Naive thymus-derived CD4-positive, alpha-beta T cell (primary cell): ENCODE results near the gene BCKDHA. TPM values are rescaled to one million over a fixed set of nuclear protein-coding genes. Genes with fewer than 3 reads are reported as not detected.
"Not testable (repeated sequence)": the region's sequence is repeated elsewhere in the genome, so short reads cannot be mapped to it uniquely, and the experiment has no call there.

ENCODE experiments used
- ATAC-seq: fragments of 150-1000 bp; cut with Tn5 transposase; 2 replicates; pipeline ENCODE4 v1.10.0; 2021; ENCODE audit warnings: mild to moderate bottlenecking, moderate library complexity
- CTCF ChIA-PET: fragments of 350-600 bp; sonication (Branson Sonifier 250); formaldehyde crosslinking; loops from one replicate; lab custom pipeline; 2021; ENCODE audit warnings: antibody characterized with exemption; lab: Charles Lee
- POLR2A ChIA-PET: fragments of 350-600 bp; sonication (Branson Sonifier 250); formaldehyde crosslinking; loops from one replicate; lab custom pipeline; 2021; ENCODE audit warnings: antibody characterized with exemption, inconsistent platforms; lab: Charles Lee
- DNase-seq, 9 donors: peaks; one replicate each; pipeline versions ENCODE4 v3.0.0 to v3.0.0-alpha.2; 2020 to 2022; ENCODE audit warnings: mixed read lengths in 1 of 9
- H3K27ac ChIP-seq: one replicate; pipeline ENCODE4 v1.7.0; 2013; ENCODE audit warnings: mild to moderate bottlenecking, low read depth, low read length, moderate library complexity
- H3K27me3 ChIP-seq, 2 donors: one replicate each; pipeline ENCODE4 v1.7.0; 2013; ENCODE audit warnings: low read length in 2 of 2, mild to moderate bottlenecking in 2 of 2, moderate library complexity in 2 of 2; ENCODE audit not compliant: control insufficient read depth in 2 of 2, insufficient read depth in 2 of 2
- H3K36me3 ChIP-seq, 3 experiments: 1 replicate in 2 of 3; 2 replicates in 1 of 3; pipeline ENCODE4 v1.7.0; 2013; ENCODE audit warnings: low read length in 3 of 3, mild to moderate bottlenecking in 3 of 3, moderate library complexity in 1 of 3; ENCODE audit not compliant: insufficient read depth in 3 of 3, control insufficient read depth in 2 of 3
- H3K4me1 ChIP-seq, 2 donors: one replicate each; pipeline ENCODE4 v1.7.0; 2013; ENCODE audit warnings: low read length in 2 of 2, mild to moderate bottlenecking in 2 of 2, moderate library complexity in 1 of 2; ENCODE audit not compliant: control insufficient read depth in 2 of 2, insufficient read depth in 2 of 2
- H3K4me3 ChIP-seq: 2 replicates; pipeline ENCODE4 v1.7.0; 2013; ENCODE audit warnings: mild to moderate bottlenecking, low read length
- H3K9me3 ChIP-seq, 3 experiments: 1 replicate in 2 of 3; 2 replicates in 1 of 3; pipeline ENCODE4 v1.7.0; 2013; ENCODE audit warnings: low read length in 3 of 3; ENCODE audit not compliant: control insufficient read depth in 2 of 3
- H3K27ac Mint-ChIP-seq, 9 donors: one replicate each; pipeline ENCODE4 v1.8.0; 2020 to 2022; ENCODE audit warnings: mixed read lengths in 9 of 9, mild to moderate bottlenecking in 8 of 9, moderate library complexity in 5 of 9, inconsistent platforms in 2 of 9
- H3K27me3 Mint-ChIP-seq, 5 donors: one replicate each; pipeline ENCODE4 v1.8.0; 2021 to 2022; ENCODE audit warnings: mixed read lengths in 5 of 5, mild to moderate bottlenecking in 1 of 5
- H3K36me3 Mint-ChIP-seq, 5 donors: one replicate each; pipeline ENCODE4 v1.8.0; 2020 to 2022; ENCODE audit warnings: mixed read lengths in 5 of 5, mild to moderate bottlenecking in 3 of 5, inconsistent platforms in 1 of 5
- H3K4me1 Mint-ChIP-seq, 7 donors: one replicate each; pipeline ENCODE4 v1.8.0; 2020 to 2022; ENCODE audit warnings: mixed read lengths in 7 of 7, mild to moderate bottlenecking in 3 of 7, inconsistent platforms in 1 of 7
- H3K4me3 Mint-ChIP-seq, 10 donors: one replicate each; pipeline ENCODE4 v1.8.0; 2020 to 2022; ENCODE audit warnings: mild to moderate bottlenecking in 10 of 10, mixed read lengths in 10 of 10, moderate library complexity in 6 of 10, inconsistent platforms in 2 of 10
- H3K9me3 Mint-ChIP-seq, 11 donors: one replicate each; pipeline ENCODE4 v1.8.0; 2020 to 2022; ENCODE audit warnings: mixed read lengths in 11 of 11, mild to moderate bottlenecking in 4 of 11, inconsistent platforms in 1 of 11, moderate library complexity in 1 of 11
- intact Hi-C, 2 donors: fragments of 100-400 bp; cut with micrococcal nuclease; formaldehyde crosslinking; loops; one replicate each; pipeline ENCODE4 v1.15.1; 2023
- polyA plus RNA-seq, 2 donors: library from polyadenylated mRNA; unstranded; fragments of 300-500 nt; fragmentation: Illumina TruSeq; gene quantifications; one replicate each; pipeline ENCODE4 v1.2.3, GENCODE V29; 2021
- total RNA-seq, 6 experiments: library from RNA in 5 of 6; stranded (reverse) in 5 of 6; gene quantifications; 1 replicate in 5 of 6; 2 replicates in 1 of 6; pipeline ENCODE4 v1.2.3 and lab custom pipeline; 2021 to 2026

Gene BCKDHA
- total and polyA plus RNA-seq, 7 experiments from 2014 or later, result 19.4 to 55.9 (median 21.4) TPM

DNA sequence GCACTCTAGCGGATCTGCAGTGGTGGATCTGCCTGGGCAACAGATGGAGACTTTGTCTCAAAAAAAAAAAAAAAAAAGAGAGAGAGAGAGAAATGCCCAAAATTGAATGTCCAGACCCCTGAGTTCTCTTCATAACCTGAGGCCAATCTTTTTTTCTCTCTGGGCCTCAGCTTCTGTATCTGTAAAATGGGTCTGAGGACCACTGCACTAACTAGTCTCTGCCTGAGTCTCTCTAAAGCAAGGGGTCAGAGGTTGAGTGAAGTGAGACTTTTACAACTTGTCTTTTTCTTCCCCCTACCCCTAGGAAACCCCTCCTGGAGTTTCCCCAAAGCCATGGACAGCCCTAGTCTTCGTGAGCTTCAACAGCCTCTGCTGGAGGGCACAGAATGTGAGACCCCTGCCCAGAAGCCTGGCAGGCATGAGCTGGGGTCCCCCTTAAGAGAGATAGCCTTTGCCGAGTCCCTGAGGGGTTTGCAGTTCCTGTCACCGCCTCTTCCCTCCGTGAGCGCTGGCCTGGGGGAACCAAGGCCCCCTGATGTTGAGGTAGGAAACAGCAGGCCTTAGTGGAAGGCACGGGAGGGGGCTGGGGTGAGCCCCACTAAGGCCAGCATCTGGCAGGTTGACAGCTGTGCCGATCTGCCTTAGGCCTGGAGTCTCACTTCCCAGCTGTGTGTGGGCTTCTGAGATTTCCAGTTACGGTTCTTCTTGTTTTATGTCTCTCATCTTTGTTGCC is 19.5 kb upstream of the BCKDHA start:
- H3K9me3 Mint-ChIP-seq, result no peaks in the 10 kb centered on the region

DNA sequence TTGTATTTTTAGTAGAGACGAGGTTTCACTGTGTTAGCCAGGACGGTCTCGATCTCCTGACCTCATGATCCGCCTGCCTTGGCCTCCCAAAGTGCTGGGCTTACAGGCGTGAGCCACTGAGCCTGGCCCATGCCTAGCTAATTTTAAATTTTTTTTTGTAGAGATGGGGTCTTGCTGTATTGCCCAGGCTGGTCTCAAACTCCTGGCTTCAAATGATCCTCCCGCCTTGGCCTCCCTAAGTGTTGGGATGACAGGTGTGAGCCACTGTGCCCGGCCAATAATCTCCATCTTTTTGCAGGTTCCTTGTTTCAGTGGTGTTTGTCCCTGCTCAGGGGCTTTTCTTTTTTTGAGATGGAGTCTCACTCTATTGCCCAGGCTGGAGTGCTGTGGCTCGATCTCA is 16.1 kb upstream of the BCKDHA start:
- peaks cover 0 to 24% (median 0%) of the 10 kb centered on the region in 3 experiments for H3K36me3 ChIP-seq
- H3K9me3 Mint-ChIP-seq, ATAC-seq, intact Hi-C loops, H3K27me3 ChIP-seq, DNase-seq, H3K9me3 ChIP-seq, H3K27ac ChIP-seq, H3K4me3 Mint-ChIP-seq, H3K4me1 ChIP-seq, H3K4me3 ChIP-seq, H3K27me3 Mint-ChIP-seq: not testable (repeated sequence)
- Mint-ChIP-seq H3K4me1 (peaks cover 6 to 23% (median 17%) of the 10 kb centered on the region in 7 donors), H3K27ac (peak overlapping the region in 1 of 9 donors; percentile 78), H3K36me3 (peaks cover 0 to 14% (median 6%) of the 10 kb centered on the region in 5 donors)
- ChIA-PET POLR2A (interaction anchor here (0.6 to 0.7 kb wide), 2 partner anchors 9 to 45 kb away, joined by 3 to 6 read pairs; no protein-coding TSS in a partner anchor), CTCF (interaction anchor here (0.6 kb wide), 1 partner anchor 21 kb away, joined by 3 read pairs; no protein-coding TSS in a partner anchor)

More for the DNA sequence above, 19.5 kb upstream of the BCKDHA start:
- no peak overlapping the region for H3K4me3 ChIP-seq
- Mint-ChIP-seq H3K4me1 (peaks cover 10 to 24% (median 22%) of the 10 kb centered on the region in 7 donors), H3K27me3 (no peaks in the 10 kb centered on the region), H3K4me3 (peak overlapping the region in 3 of 10 donors; percentile 27 to 92 (median 84)), H3K36me3 (peaks cover 0 to 6% (median 3%) of the 10 kb centered on the region in 5 donors), H3K27ac (peak overlapping the region in 6 of 9 donors; percentile 24 to 96 (median 82))
- H3K27me3 ChIP-seq, result no peaks in the 10 kb centered on the region
- DNase-seq (no peak), ATAC-seq (peak; percentile 64)
- intact Hi-C loops, result no loop called here
- peaks cover 0 to 4% of the 10 kb centered on the region in 2 donors for H3K4me1 ChIP-seq
- H3K9me3 ChIP-seq, result no peaks in the 10 kb centered on the region
- ChIA-PET POLR2A (interaction anchor here (0.9 kb wide), 1 partner anchor 14 kb away, joined by 4 read pairs; the partner anchor contains the start of gene B9D2), CTCF (interaction anchor here (0.7 kb wide), 1 partner anchor 49 kb away, joined by 3 read pairs; the partner anchor contains the start of gene B3GNT8)
- H3K27ac ChIP-seq, result peak overlapping the region; percentile 18
- H3K36me3 ChIP-seq, result peaks cover 0 to 5% (median 0%) of the 10 kb centered on the region in 3 experiments

DNA sequence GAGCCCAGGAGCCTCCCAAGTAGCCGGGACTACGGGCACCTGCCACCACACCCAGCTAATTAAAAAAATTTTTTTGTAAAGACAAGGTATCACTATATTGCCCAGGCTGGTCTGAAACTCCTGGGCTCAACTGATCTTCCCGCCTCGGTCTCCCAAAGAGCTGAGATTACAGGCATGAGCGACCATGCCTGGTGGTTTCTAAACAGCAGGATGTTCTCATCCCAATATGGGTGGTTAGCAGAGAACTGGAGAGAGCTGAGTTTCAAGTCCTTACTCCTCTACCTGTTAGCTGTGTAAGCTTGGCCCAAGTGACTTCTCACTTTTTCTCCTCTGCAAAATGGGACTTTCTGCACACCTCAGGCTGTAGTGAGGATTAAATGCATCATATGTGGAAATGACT is 13.3 kb upstream of the BCKDHA start:
- peak overlapping the region; percentile 29 for H3K27ac ChIP-seq
- CTCF ChIA-PET, result no interaction called here
- no peaks in the 10 kb centered on the region for H3K27me3 Mint-ChIP-seq
- intact Hi-C loops, result no loop called here
- no peaks in the 10 kb centered on the region for H3K27me3 ChIP-seq
- H3K4me1 ChIP-seq, result no peaks in the 10 kb centered on the region
- no peaks in the 10 kb centered on the region for H3K9me3 ChIP-seq
- no peak overlapping the region for H3K4me3 Mint-ChIP-seq
- DNase-seq, result no peak
- ATAC-seq, result no peak
- H3K36me3 Mint-ChIP-seq, result peaks cover 0 to 17% (median 4%) of the 10 kb centered on the region in 5 donors
- POLR2A ChIA-PET, result no interaction called here
- H3K4me3 ChIP-seq, result no peak overlapping the region
- H3K36me3 ChIP-seq, result peaks cover 0 to 52% (median 0%) of the 10 kb centered on the region in 3 experiments
- H3K4me1 Mint-ChIP-seq, result peaks cover 0 to 6% (median 0%) of the 10 kb centered on the region in 7 donors
- no peaks in the 10 kb centered on the region for H3K9me3 Mint-ChIP-seq
- H3K27ac Mint-ChIP-seq, result no peak overlapping the region

DNA sequence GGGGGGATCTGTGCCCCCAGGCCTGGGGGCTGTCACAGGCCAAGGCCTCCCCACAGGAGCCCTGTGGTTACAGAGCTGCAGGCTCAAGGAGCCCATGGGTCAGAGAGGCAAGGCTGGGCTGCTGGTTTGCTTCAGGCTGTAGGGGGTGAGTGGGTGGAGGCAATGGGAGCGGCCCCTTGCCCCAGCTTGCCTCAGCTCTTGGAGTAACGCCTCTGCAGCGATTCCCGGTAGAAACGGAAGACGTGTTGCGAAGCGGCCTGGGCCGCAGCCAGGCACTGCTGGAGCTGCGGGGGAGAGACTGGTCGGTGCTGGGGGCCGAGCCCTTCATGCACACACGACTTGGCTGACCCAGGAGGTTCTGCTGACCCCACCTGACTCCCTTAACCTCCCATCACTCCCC is 11.2 kb upstream of the BCKDHA start:
- Mint-ChIP-seq H3K4me3 (no peak overlapping the region), H3K9me3 (no peaks in the 10 kb centered on the region), H3K27me3 (no peaks in the 10 kb centered on the region), H3K4me1 (peaks cover 0 to 6% (median 0%) of the 10 kb centered on the region in 7 donors), H3K27ac (peak overlapping the region in 1 of 9 donors; percentile 67), H3K36me3 (peaks cover 3 to 32% (median 7%) of the 10 kb centered on the region in 5 donors)
- intact Hi-C loops, result no loop called here
- DNase-seq (no peak), ATAC-seq (no peak)
- Histone ChIP-seq H3K9me3 (no peaks in the 10 kb centered on the region), H3K4me3 (no peak overlapping the region), H3K4me1 (no peaks in the 10 kb centered on the region), H3K27me3 (no peaks in the 10 kb centered on the region), H3K27ac (no peak overlapping the region), H3K36me3 (peaks cover 0 to 71% (median 5%) of the 10 kb centered on the region in 3 experiments)
- ChIA-PET CTCF (interaction anchor here (0.6 kb wide), 1 partner anchor 76 kb away, joined by 3 read pairs; no protein-coding TSS in a partner anchor), POLR2A (no interaction called here)

DNA sequence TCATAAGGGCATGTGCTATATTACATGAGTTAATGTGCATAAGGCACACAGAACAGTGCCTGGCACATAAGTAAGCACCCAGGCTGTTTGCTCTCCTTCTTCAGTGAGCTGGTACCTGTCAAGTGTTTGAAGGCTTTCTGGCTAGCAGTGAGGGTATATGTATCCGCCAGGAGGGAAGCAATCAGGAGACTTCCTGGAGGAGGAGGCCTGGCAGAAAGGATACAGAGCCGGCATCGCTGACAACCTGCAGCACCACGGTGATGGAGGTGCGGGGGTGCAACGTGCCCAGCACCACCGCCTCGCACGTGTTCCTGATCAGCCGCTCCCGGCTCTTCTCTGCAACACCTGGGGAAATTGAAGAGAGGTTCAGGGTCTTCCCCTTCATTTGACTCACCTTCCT is 6.0 kb upstream of the BCKDHA start:
- intact Hi-C loops, result loop anchor here in 1 of 2 donors (10.0 kb wide), 1 partner anchor 947 kb away; the partner anchor contains the start of gene SERTAD3
- POLR2A ChIA-PET, result interaction anchor here (0.6 kb wide), 1 partner anchor 953 kb away, joined by 6 read pairs; no protein-coding TSS in a partner anchor
- Histone ChIP-seq H3K27ac (no peak overlapping the region), H3K4me3 (no peak overlapping the region), H3K36me3 (peaks cover 0 to 67% (median 8%) of the 10 kb centered on the region in 3 experiments), H3K9me3 (no peaks in the 10 kb centered on the region), H3K4me1 (peaks cover 8 to 11% of the 10 kb centered on the region in 2 donors), H3K27me3 (no peaks in the 10 kb centered on the region)
- CTCF ChIA-PET, result no interaction called here
- ATAC-seq (no peak), DNase-seq (no peak)
- H3K27me3 Mint-ChIP-seq, result no peaks in the 10 kb centered on the region
- H3K9me3 Mint-ChIP-seq, result no peaks in the 10 kb centered on the region
- H3K4me3 Mint-ChIP-seq, result no peak overlapping the region
- H3K4me1 Mint-ChIP-seq, result peaks cover 12 to 18% (median 16%) of the 10 kb centered on the region in 7 donors
- no peak overlapping the region for H3K27ac Mint-ChIP-seq
- peaks cover 4 to 31% (median 7%) of the 10 kb centered on the region in 5 donors for H3K36me3 Mint-ChIP-seq

DNA sequence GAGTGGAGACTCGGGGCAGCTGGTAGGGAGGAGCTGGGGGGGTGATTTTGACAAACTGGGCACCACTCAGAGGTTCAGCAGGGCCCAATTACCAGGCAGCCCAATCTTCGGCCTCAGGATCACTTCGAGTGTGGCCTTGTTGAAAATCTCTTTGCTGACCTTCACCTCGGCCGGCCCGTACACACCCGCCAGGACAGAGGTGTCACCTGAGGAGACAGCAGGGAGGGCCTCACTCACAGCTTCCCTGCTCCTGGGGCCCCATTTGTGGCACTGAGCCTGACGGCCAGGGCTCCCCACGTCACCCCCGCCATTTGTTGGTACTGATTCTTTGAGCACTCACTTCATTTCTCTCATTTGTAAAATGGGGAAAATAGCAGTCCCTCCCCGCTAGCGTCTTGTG is 4.8 kb upstream of the BCKDHA start:
- DNase-seq (no peak), ATAC-seq (no peak)
- H3K9me3 Mint-ChIP-seq, result no peaks in the 10 kb centered on the region
- Histone ChIP-seq H3K36me3 (peaks cover 0 to 57% (median 8%) of the 10 kb centered on the region in 3 experiments), H3K27me3 (no peaks in the 10 kb centered on the region), H3K9me3 (no peaks in the 10 kb centered on the region), H3K4me3 (no peak overlapping the region), H3K27ac (no peak overlapping the region), H3K4me1 (peaks cover 8 to 11% of the 10 kb centered on the region in 2 donors)
- H3K27me3 Mint-ChIP-seq, result no peaks in the 10 kb centered on the region
- peaks cover 5 to 30% (median 7%) of the 10 kb centered on the region in 5 donors for H3K36me3 Mint-ChIP-seq
- intact Hi-C loops, result loop anchor here in 1 of 2 donors (10.0 kb wide), 1 partner anchor 948 kb away; the partner anchor contains the start of gene SERTAD3
- ChIA-PET POLR2A (interaction anchor here (0.6 to 4.0 kb wide), 3 partner anchors 28 to 956 kb away, joined by 3 to 13 read pairs (median 4); partner anchors contain the start of gene B9D2), CTCF (no interaction called here)
- peak overlapping the region in 2 of 9 donors; percentile 68 to 74 for H3K27ac Mint-ChIP-seq
- peaks cover 16 to 27% (median 21%) of the 10 kb centered on the region in 7 donors for H3K4me1 Mint-ChIP-seq
- peak overlapping the region in 1 of 10 donors; percentile 44 for H3K4me3 Mint-ChIP-seq
